Duodenal mucosa (tissue), 2 donors: Measurements from ENCODE around the gene DYNC2I2.
"Not testable (repeated sequence)": the region's sequence is repeated elsewhere in the genome, so short reads cannot be mapped to it uniquely, and the experiment has no call there.

Experiments
- H3K27ac ChIP-seq: one replicate; pipeline ENCODE4 v1.7.0; 2013; ENCODE audit warnings: low read depth, low read length
- H3K27me3 ChIP-seq, 2 donors: one replicate each; pipeline ENCODE4 v1.7.0; 2013; ENCODE audit warnings: low read length in 2 of 2, control low read depth in 1 of 2; ENCODE audit not compliant: insufficient read depth in 2 of 2, control insufficient read depth in 1 of 2
- H3K36me3 ChIP-seq, 2 donors: one replicate each; pipeline ENCODE4 v1.7.0; 2013; ENCODE audit warnings: low read length in 2 of 2, control low read depth in 1 of 2; ENCODE audit not compliant: insufficient read depth in 2 of 2, control insufficient read depth in 1 of 2
- H3K4me1 ChIP-seq, 2 donors: one replicate each; pipeline ENCODE4 v1.7.0; 2013; ENCODE audit warnings: low read length in 2 of 2, control low read depth in 1 of 2; ENCODE audit not compliant: insufficient read depth in 2 of 2, control insufficient read depth in 1 of 2
- H3K4me3 ChIP-seq, 2 donors: one replicate each; pipeline ENCODE4 v1.7.0; 2013; ENCODE audit warnings: low read length in 2 of 2, low read depth in 1 of 2
- H3K9ac ChIP-seq, 2 donors: one replicate each; pipeline ENCODE4 v1.7.0; 2013; ENCODE audit warnings: low read length in 2 of 2, low read depth in 1 of 2
- H3K9me3 ChIP-seq, 2 donors: one replicate each; pipeline ENCODE4 v1.7.0; 2013; ENCODE audit warnings: low read length in 2 of 2, control low read depth in 1 of 2; ENCODE audit not compliant: control insufficient read depth in 1 of 2

Gene DYNC2I2

GRCh38 chr9:128593039-128593438, 63.6 kb downstream of the DYNC2I2 start:
- H3K9me3 ChIP-seq: no peaks in the 10 kb centered on the region
- peaks cover 28 to 80% of the 10 kb centered on the region in 2 donors for H3K36me3 ChIP-seq
- H3K27me3 ChIP-seq: no peaks in the 10 kb centered on the region
- H3K27ac ChIP-seq: no peak overlapping the region
- no peaks in the 10 kb centered on the region for H3K4me1 ChIP-seq
- H3K4me3 ChIP-seq: no peak overlapping the region
- H3K9ac ChIP-seq: no peak overlapping the region

DNA sequence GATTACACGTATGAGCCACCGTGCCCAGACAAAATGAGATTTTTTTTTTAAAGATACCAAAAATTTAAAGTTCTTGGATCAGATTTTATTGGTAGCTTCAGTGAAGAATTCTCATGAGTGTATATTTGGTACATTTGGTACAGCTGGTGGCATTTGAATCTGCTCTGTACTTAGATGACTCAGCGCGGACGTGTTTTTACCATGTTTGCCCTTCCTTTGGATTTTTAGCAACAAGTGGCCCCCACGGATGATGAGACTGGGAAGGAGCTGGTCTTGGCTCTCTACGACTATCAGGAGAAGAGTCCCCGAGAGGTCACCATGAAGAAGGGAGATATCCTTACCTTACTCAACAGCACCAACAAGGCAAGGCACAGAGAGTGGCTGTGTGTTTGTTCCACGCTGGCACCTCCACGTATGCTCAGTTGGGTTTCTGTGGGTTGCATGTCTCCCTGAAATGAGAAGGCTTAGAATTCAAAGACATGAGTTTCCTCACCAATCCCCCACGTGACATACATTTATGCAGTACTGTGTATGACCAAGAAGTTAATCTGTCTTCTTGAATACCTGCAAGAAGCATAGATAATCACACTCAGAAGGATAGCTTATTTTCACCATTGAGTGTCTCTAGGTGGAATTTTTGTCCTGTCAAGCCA, 67.9 kb downstream of the DYNC2I2 start:
- no peaks in the 10 kb centered on the region for H3K27me3 ChIP-seq
- no peak overlapping the region for H3K27ac ChIP-seq
- peaks cover 0 to 5% of the 10 kb centered on the region in 2 donors for H3K4me1 ChIP-seq
- H3K9me3 ChIP-seq: no peaks in the 10 kb centered on the region
- no peak overlapping the region for H3K9ac ChIP-seq
- H3K36me3 ChIP-seq: peaks cover 60 to 89% of the 10 kb centered on the region in 2 donors
- H3K4me3 ChIP-seq: no peak overlapping the region

- no peaks in the 10 kb centered on the region for H3K27me3 ChIP-seq
- peaks cover 0 to 5% of the 10 kb centered on the region in 2 donors for H3K4me1 ChIP-seq
- no peak overlapping the region for H3K27ac ChIP-seq
- no peaks in the 10 kb centered on the region for H3K9me3 ChIP-seq
- H3K36me3 ChIP-seq: peaks cover 66 to 90% of the 10 kb centered on the region in 2 donors
- H3K9ac ChIP-seq: no peak overlapping the region
- no peak overlapping the region for H3K4me3 ChIP-seq
These were observed 69.2 kb downstream of the DYNC2I2 start for GRCh38 chr9:128587453-128587852.

DNA sequence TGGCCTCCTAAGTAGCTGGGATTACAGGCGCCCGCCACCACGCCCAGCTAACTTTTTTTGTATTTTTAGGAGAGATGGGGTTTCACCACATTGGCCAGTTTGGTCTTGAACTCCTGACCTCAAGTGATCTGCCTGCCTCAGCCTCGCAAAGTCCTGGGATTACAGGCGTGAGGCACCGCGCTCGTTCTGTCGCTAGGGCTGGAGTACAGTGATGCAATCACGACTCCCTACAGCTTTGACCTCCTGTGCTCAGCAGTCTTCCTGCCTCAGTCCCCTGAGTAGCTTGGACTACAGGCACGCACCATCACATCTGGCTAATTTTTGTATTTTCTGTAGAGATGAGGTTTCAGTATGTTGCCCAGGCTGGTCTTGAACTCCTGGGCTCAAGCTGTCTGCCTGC, 69.7 kb downstream of the DYNC2I2 start:
- not testable (repeated sequence) for H3K9ac ChIP-seq, H3K4me1 ChIP-seq, H3K27me3 ChIP-seq, H3K27ac ChIP-seq, H3K9me3 ChIP-seq, H3K4me3 ChIP-seq
- H3K36me3 ChIP-seq: peaks cover 70 to 90% of the 10 kb centered on the region in 2 donors

- H3K27me3 ChIP-seq, H3K4me3 ChIP-seq, H3K4me1 ChIP-seq, H3K9me3 ChIP-seq, H3K27ac ChIP-seq, H3K9ac ChIP-seq: not testable (repeated sequence)
- H3K36me3 ChIP-seq: peaks cover 74 to 91% of the 10 kb centered on the region in 2 donors
These were observed 71.5 kb downstream of the DYNC2I2 start for GRCh38 chr9:128585155-128585554.
